ENCODE data around the gene LRBA. TPM values are rescaled to one million over a fixed set of nuclear protein-coding genes. Genes with fewer than 3 reads are reported as not detected.

Gene LRBA
- total RNA-seq, 1 donor from 2014 or later, result 103 TPM

- H3K36me3 ChIP-seq (ENCODE audit: control insufficient read depth, insufficient read depth, low read length), result no peaks in the 10 kb centered on the region
- no peak for FAIRE-seq
- DNase-seq (ENCODE audit: low read depth), result no peak
- no peak for TF ChIP-seq CTCF (IDR thresholded peaks at IDR 0.05; ENCODE audit: insufficient read depth, low read length, severe bottlenecking)
- H3K27me3 ChIP-seq (ENCODE audit: control insufficient read depth, insufficient read depth, low read length), result no peaks in the 10 kb centered on the region
- no peak overlapping the region for H3K4me3 ChIP-seq (ENCODE audit: low read depth, low read length)
Observed at GRCh38 chr4:150875367-150875766, 139.7 kb downstream of the LRBA start.

- Histone ChIP-seq H3K4me3 (ENCODE audit: low read depth, low read length) (no peak overlapping the region), H3K36me3 (ENCODE audit: control insufficient read depth, insufficient read depth, low read length) (no peaks in the 10 kb centered on the region), H3K27me3 (ENCODE audit: control insufficient read depth, insufficient read depth, low read length) (no peaks in the 10 kb centered on the region)
- FAIRE-seq, result no peak
- no peak for TF ChIP-seq CTCF (IDR thresholded peaks at IDR 0.05; ENCODE audit: insufficient read depth, low read length, severe bottlenecking)
- no peak for DNase-seq (ENCODE audit: low read depth)
Observed at GRCh38 chr4:150874338-150875226, 140.5 kb downstream of the LRBA start.

- no peaks in the 10 kb centered on the region for H3K27me3 ChIP-seq (ENCODE audit: control insufficient read depth, insufficient read depth, low read length)
- DNase-seq (ENCODE audit: low read depth) (peak; percentile 83), FAIRE-seq (no peak)
- H3K36me3 ChIP-seq (ENCODE audit: control insufficient read depth, insufficient read depth, low read length), result no peaks in the 10 kb centered on the region
- TF ChIP-seq CTCF (IDR thresholded peaks at IDR 0.05; ENCODE audit: insufficient read depth, low read length, severe bottlenecking), result peak; percentile 42
- H3K4me3 ChIP-seq (ENCODE audit: low read depth, low read length), result no peak overlapping the region
Observed at GRCh38 chr4:150867148-150867547, 147.9 kb downstream of the LRBA start.

- TF ChIP-seq CTCF (IDR thresholded peaks at IDR 0.05; ENCODE audit: insufficient read depth, low read length, severe bottlenecking), result no peak
- Histone ChIP-seq H3K36me3 (ENCODE audit: control insufficient read depth, insufficient read depth, low read length) (no peaks in the 10 kb centered on the region), H3K27me3 (ENCODE audit: control insufficient read depth, insufficient read depth, low read length) (no peaks in the 10 kb centered on the region), H3K4me3 (ENCODE audit: low read depth, low read length) (no peak overlapping the region)
- DNase-seq (ENCODE audit: low read depth) (no peak), FAIRE-seq (no peak)
Observed at GRCh38 chr4:150863456-150863855, 151.6 kb downstream of the LRBA start.

GRCh38 chr4:150862829-150863228 is 152.3 kb downstream of the LRBA start:
- Histone ChIP-seq H3K27me3 (ENCODE audit: control insufficient read depth, insufficient read depth, low read length) (no peaks in the 10 kb centered on the region), H3K4me3 (ENCODE audit: low read depth, low read length) (no peak overlapping the region), H3K36me3 (ENCODE audit: control insufficient read depth, insufficient read depth, low read length) (no peaks in the 10 kb centered on the region)
- DNase-seq (ENCODE audit: low read depth) (no peak), FAIRE-seq (no peak)
- TF ChIP-seq CTCF (IDR thresholded peaks at IDR 0.05; ENCODE audit: insufficient read depth, low read length, severe bottlenecking), result no peak

Data from bronchial epithelial cell (primary cell).